Trophoblast cell (in vitro differentiated cells and primary cell): ENCODE data around the gene C19orf47.

Experiments used
- DNase-seq, 2 donors: peaks; one replicate each; pipeline ENCODE4 v3.0.0-alpha.2; 2016
- H2AFZ ChIP-seq: 2 replicates; pipeline ENCODE4 v1.6.1; 2013; ENCODE audit warnings: low read length, moderate library complexity, mild to moderate bottlenecking; ENCODE audit not compliant: insufficient read depth, poor library complexity
- H2AK5ac ChIP-seq: 2 replicates; pipeline ENCODE4 v1.6.1; 2013; ENCODE audit warnings: mild to moderate bottlenecking, low read length
- H2BK120ac ChIP-seq: 2 replicates; pipeline ENCODE4 v1.6.1; 2013; ENCODE audit warnings: low read length, mild to moderate bottlenecking, moderate library complexity; ENCODE audit not compliant: insufficient read depth, poor library complexity
- H2BK12ac ChIP-seq: 2 replicates; pipeline ENCODE4 v1.6.1; 2013; ENCODE audit warnings: mild to moderate bottlenecking, low read length, moderate library complexity
- H2BK5ac ChIP-seq: 2 replicates; pipeline ENCODE4 v1.6.1; 2013; ENCODE audit warnings: low read length, low read depth, moderate library complexity, mild to moderate bottlenecking; ENCODE audit not compliant: poor library complexity
- H3K14ac ChIP-seq: 2 replicates; pipeline ENCODE4 v1.6.1; 2013; ENCODE audit warnings: mild to moderate bottlenecking, low read length
- H3K18ac ChIP-seq: 2 replicates; pipeline ENCODE4 v1.6.1; 2013; ENCODE audit warnings: mild to moderate bottlenecking, low read length
- H3K23ac ChIP-seq: 2 replicates; pipeline ENCODE4 v1.6.1; 2013; ENCODE audit warnings: low read length
- H3K27ac ChIP-seq: 2 replicates; pipeline ENCODE4 v1.5.1; 2013; ENCODE audit warnings: low read depth, mild to moderate bottlenecking, inconsistent platforms, low read length, moderate library complexity
- H3K27me3 ChIP-seq: 2 replicates; pipeline ENCODE4 v1.6.1; 2013; ENCODE audit warnings: inconsistent platforms, mild to moderate bottlenecking, low read length, moderate library complexity; ENCODE audit not compliant: insufficient read depth
- H3K36me3 ChIP-seq, 2 experiments: 1 replicate in 1 of 2; 2 replicates in 1 of 2; pipeline ENCODE4 v1.6.1; 2013; ENCODE audit warnings: low read length in 2 of 2, mild to moderate bottlenecking in 2 of 2, moderate library complexity in 1 of 2; ENCODE audit not compliant: insufficient read depth in 2 of 2, control insufficient read depth in 1 of 2
- H3K4ac ChIP-seq: 2 replicates; pipeline ENCODE4 v1.6.1; 2013; ENCODE audit warnings: low read depth, mild to moderate bottlenecking, low read length, moderate library complexity
- H3K4me1 ChIP-seq, 2 experiments: 1 replicate in 1 of 2; 2 replicates in 1 of 2; pipeline ENCODE4 v1.6.1; 2013; ENCODE audit warnings: low read length in 2 of 2, mild to moderate bottlenecking in 2 of 2, moderate library complexity in 1 of 2; ENCODE audit not compliant: insufficient read depth in 2 of 2, control insufficient read depth in 1 of 2
- H3K4me2 ChIP-seq: 2 replicates; pipeline ENCODE4 v1.6.1; 2013; ENCODE audit warnings: inconsistent platforms, mild to moderate bottlenecking, low read length, moderate library complexity
- H3K4me3 ChIP-seq: 2 replicates; pipeline ENCODE4 v1.5.1; 2013; ENCODE audit warnings: mild to moderate bottlenecking, low read depth, low read length, inconsistent platforms
- H3K79me1 ChIP-seq: one replicate; pipeline ENCODE4 v1.6.1; 2013; ENCODE audit warnings: low read length
- H3K79me2 ChIP-seq: 2 replicates; pipeline ENCODE4 v1.6.1; 2013; ENCODE audit warnings: low read length, mild to moderate bottlenecking; ENCODE audit not compliant: control insufficient read depth, insufficient read depth, poor library complexity
- H3K9ac ChIP-seq: 2 replicates; pipeline ENCODE4 v1.6.1; 2013; ENCODE audit warnings: mild to moderate bottlenecking, low read length
- H3K9me3 ChIP-seq: 2 replicates; pipeline ENCODE4 v1.6.1; 2013; ENCODE audit warnings: low read depth, mild to moderate bottlenecking, control low read depth, inconsistent platforms, low read length; ENCODE audit not compliant: insufficient read depth
- H4K12ac ChIP-seq: 2 replicates; pipeline ENCODE4 v1.6.1; 2013; ENCODE audit warnings: low read depth, mild to moderate bottlenecking, low read length, moderate library complexity
- H4K8ac ChIP-seq: 2 replicates; pipeline ENCODE4 v1.6.1; 2013; ENCODE audit warnings: low read depth, mild to moderate bottlenecking, low read length, moderate library complexity
- H4K91ac ChIP-seq: one replicate; pipeline ENCODE4 v1.6.1; 2013; ENCODE audit warnings: low read depth, mild to moderate bottlenecking, low read length, moderate library complexity
- WGBS: extraction: QIAGEN DNeasy Blood & Tissue Kit; methylation state at CpG from one replicate; pipeline ENCODE4 v1.1.7; 2013; ENCODE audit warnings: missing lambda C conversion rate; ENCODE audit not compliant: insufficient read length, insufficient coverage; ENCODE audit errors: extremely low coverage; 5-methylcytosine and 5-hydroxymethylcytosine counted together

C19orf47 gene

GRCh38 chr19:40348961-40349507, 837 bp upstream of the C19orf47 start:
- peak overlapping the region; percentile 50 for H3K4ac ChIP-seq
- H3K4me1 ChIP-seq, result peaks cover 7 to 8% of the 10 kb centered on the region in 2 experiments
- H3K23ac ChIP-seq, result peak overlapping the region; percentile 91
- H3K79me1 ChIP-seq, result peaks cover 9% of the 10 kb centered on the region
- peak overlapping the region; percentile 30 for H3K27ac ChIP-seq
- H2BK5ac ChIP-seq, result no peak overlapping the region
- H3K27me3 ChIP-seq, result no peaks in the 10 kb centered on the region
- H2BK120ac ChIP-seq, result no peak overlapping the region
- H3K14ac ChIP-seq, result peak overlapping the region; percentile 47
- 100% methylated on average over 4 of the region's 17 CpGs for WGBS
- H3K18ac ChIP-seq, result peak overlapping the region; percentile 67
- H4K8ac ChIP-seq, result peak overlapping the region; percentile 49
- no peak overlapping the region for H2BK12ac ChIP-seq
- H3K4me3 ChIP-seq, result peak overlapping the region; percentile 67
- peak overlapping the region; percentile 78 for H4K12ac ChIP-seq
- H3K9me3 ChIP-seq, result peaks cover 2% of the 10 kb centered on the region
- H4K91ac ChIP-seq, result peak overlapping the region; percentile 36
- H2AK5ac ChIP-seq, result peak overlapping the region; percentile 40
- peaks cover 0 to 6% of the 10 kb centered on the region in 2 experiments for H3K36me3 ChIP-seq
- H3K79me2 ChIP-seq, result peaks cover 9% of the 10 kb centered on the region
- H2AFZ ChIP-seq, result peak overlapping the region; percentile 26
- peak overlapping the region; percentile 81 for H3K9ac ChIP-seq
- H3K4me2 ChIP-seq, result peak overlapping the region; percentile 64
- peak in 1 of 2 donors; percentile 44 for DNase-seq

GRCh38 chr19:40344422-40344821, 3.8 kb downstream of the C19orf47 start:
- Histone ChIP-seq H4K8ac (no peak overlapping the region), H3K27ac (peak overlapping the region; percentile 0), H3K27me3 (no peaks in the 10 kb centered on the region), H3K36me3 (peaks cover 5 to 8% of the 10 kb centered on the region in 2 experiments), H2BK12ac (no peak overlapping the region), H3K23ac (no peak overlapping the region), H3K4me1 (peaks cover 19 to 28% of the 10 kb centered on the region in 2 experiments), H3K18ac (no peak overlapping the region), H3K79me2 (peaks cover 12% of the 10 kb centered on the region), H4K12ac (no peak overlapping the region), H2AK5ac (no peak overlapping the region), H3K79me1 (peaks cover 13% of the 10 kb centered on the region), H3K4me3 (no peak overlapping the region), H3K14ac (no peak overlapping the region), H2BK5ac (no peak overlapping the region), H2AFZ (no peak overlapping the region), H3K9me3 (no peaks in the 10 kb centered on the region), H4K91ac (no peak overlapping the region), H3K4me2 (no peak overlapping the region), H3K9ac (no peak overlapping the region), H2BK120ac (no peak overlapping the region), H3K4ac (peak overlapping the region; percentile 93)
- no CpG with 5 or more reads among the region's 7 CpGs for WGBS
- DNase-seq, result no peak

DNA sequence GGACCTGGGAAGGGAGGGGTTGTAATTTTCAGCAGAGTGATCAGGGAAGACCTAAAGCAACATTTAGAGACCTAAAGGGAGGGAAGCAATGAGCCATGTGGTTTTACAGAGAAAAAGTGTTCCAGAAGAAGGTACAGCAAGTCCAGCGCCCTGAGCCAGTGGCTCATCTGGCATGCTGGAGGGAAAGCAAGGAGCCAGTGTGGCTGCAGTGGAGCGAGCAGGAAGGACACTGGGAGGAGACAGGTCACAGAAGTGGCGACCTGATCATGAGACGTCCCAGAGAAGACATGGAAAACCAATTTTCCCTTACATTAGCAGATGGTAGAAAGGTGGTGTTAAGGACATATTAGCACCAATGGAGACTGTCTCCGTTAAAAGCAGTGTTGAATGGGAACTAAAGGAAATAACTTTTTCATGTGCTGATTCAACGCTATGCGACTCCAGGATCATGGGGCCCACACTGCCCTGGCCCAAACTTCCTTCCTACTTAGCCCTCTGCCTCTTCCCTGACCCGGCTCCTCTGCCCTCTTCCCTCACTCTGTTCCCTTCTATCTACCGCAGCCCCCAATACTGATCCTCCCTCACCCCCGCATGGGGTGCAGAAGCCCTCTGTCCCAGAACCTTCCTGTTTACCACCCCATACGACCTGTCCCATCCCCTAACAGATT, 5.4 kb downstream of the C19orf47 start:
- WGBS, result no CpG with 5 or more reads among the region's 11 CpGs
- H3K14ac ChIP-seq, result peak overlapping the region; percentile 9
- peak in 1 of 2 donors; percentile 21 for DNase-seq
- no peak overlapping the region for H4K12ac ChIP-seq
- peak overlapping the region; percentile 67 for H3K4ac ChIP-seq
- no peak overlapping the region for H2BK120ac ChIP-seq
- H3K27me3 ChIP-seq, result no peaks in the 10 kb centered on the region
- H4K91ac ChIP-seq, result no peak overlapping the region
- peaks cover 8% of the 10 kb centered on the region for H3K79me1 ChIP-seq
- H2AFZ ChIP-seq, result no peak overlapping the region
- H2AK5ac ChIP-seq, result peak overlapping the region; percentile 5
- peaks cover 4% of the 10 kb centered on the region for H3K79me2 ChIP-seq
- H3K4me1 ChIP-seq, result peaks cover 16 to 24% of the 10 kb centered on the region in 2 experiments
- H3K4me3 ChIP-seq, result no peak overlapping the region
- no peak overlapping the region for H2BK5ac ChIP-seq
- peak overlapping the region; percentile 14 for H3K18ac ChIP-seq
- H3K36me3 ChIP-seq, result peaks cover 6 to 9% of the 10 kb centered on the region in 2 experiments
- no peak overlapping the region for H3K9ac ChIP-seq
- H3K9me3 ChIP-seq, result no peaks in the 10 kb centered on the region
- H2BK12ac ChIP-seq, result no peak overlapping the region
- peak overlapping the region; percentile 54 for H3K27ac ChIP-seq
- H4K8ac ChIP-seq, result no peak overlapping the region
- H3K23ac ChIP-seq, result no peak overlapping the region
- H3K4me2 ChIP-seq, result no peak overlapping the region

- H2BK12ac ChIP-seq, result peak overlapping the region; percentile 16
- H2BK5ac ChIP-seq, result no peak overlapping the region
- H3K4me1 ChIP-seq, result peaks cover 16 to 24% of the 10 kb centered on the region in 2 experiments
- H3K4me3 ChIP-seq, result no peak overlapping the region
- no peak overlapping the region for H3K18ac ChIP-seq
- peaks cover 5% of the 10 kb centered on the region for H3K79me2 ChIP-seq
- peak overlapping the region; percentile 2 for H2AFZ ChIP-seq
- no peak overlapping the region for H3K4me2 ChIP-seq
- H2AK5ac ChIP-seq, result no peak overlapping the region
- H4K12ac ChIP-seq, result no peak overlapping the region
- no peak overlapping the region for H3K23ac ChIP-seq
- no CpG with 5 or more reads among the region's 9 CpGs for WGBS
- peaks cover 9 to 11% of the 10 kb centered on the region in 2 experiments for H3K36me3 ChIP-seq
- no peak overlapping the region for H2BK120ac ChIP-seq
- H3K79me1 ChIP-seq, result peaks cover 5% of the 10 kb centered on the region
- H3K9ac ChIP-seq, result no peak overlapping the region
- H4K8ac ChIP-seq, result peak overlapping the region; percentile 7
- H3K9me3 ChIP-seq, result no peaks in the 10 kb centered on the region
- H3K14ac ChIP-seq, result peak overlapping the region; percentile 12
- no peak overlapping the region for H3K4ac ChIP-seq
- no peaks in the 10 kb centered on the region for H3K27me3 ChIP-seq
- peak; percentile 82 to 86 for DNase-seq
- peak overlapping the region; percentile 54 for H3K27ac ChIP-seq
- H4K91ac ChIP-seq, result peak overlapping the region; percentile 38
Observed at GRCh38 chr19:40341601-40342482, 6.4 kb downstream of the C19orf47 start.
